Measurements from ENCODE around the gene PDE4B.

PDE4B gene
- 161 to 429 reads per million in 2 donors for total RNA-seq

- no peak for DNase-seq
These were observed at the start of gene PDE4B for GRCh38 chr1:65792669-65793358. PDE4B (plus strand) TSS chr1:65792895.

- DNase-seq, result no peak
These were observed 48.0 kb upstream of the PDE4B start for GRCh38 chr1:65744731-65745130.

- no peak for DNase-seq
These were observed 40.7 kb upstream of the PDE4B start for GRCh38 chr1:65751961-65752360.

- DNase-seq, result no peak
These were observed 36.1 kb upstream of the PDE4B start for GRCh38 chr1:65756616-65757015.

GRCh38 chr1:65757531-65757930 lies 35.2 kb upstream of the PDE4B start:
- no peak for DNase-seq

- no peak for DNase-seq
These were observed 34.6 kb upstream of the PDE4B start for GRCh38 chr1:65758128-65758527.

GRCh38 chr1:65759516-65759915 lies 33.2 kb upstream of the PDE4B start:
- DNase-seq, result no peak

- DNase-seq, result no peak
These were observed 30.4 kb upstream of the PDE4B start for GRCh38 chr1:65762081-65762862.

GRCh38 chr1:65764052-65764451 lies 28.6 kb upstream of the PDE4B start:
- DNase-seq, result no peak

GRCh38 chr1:65765631-65766030 lies 27.1 kb upstream of the PDE4B start:
- DNase-seq, result no peak

- DNase-seq, result no peak
These were observed 23.1 kb upstream of the PDE4B start for GRCh38 chr1:65769636-65770035.

GRCh38 chr1:65772607-65773006 lies 20.1 kb upstream of the PDE4B start:
- DNase-seq, result peak in 1 of 5 experiments; percentile 51

GRCh38 chr1:65773391-65774123 lies 19.1 kb upstream of the PDE4B start:
- DNase-seq, result no peak

GRCh38 chr1:65788762-65789161 lies 3.9 kb upstream of the PDE4B start:
- DNase-seq, result no peak

GRCh38 chr1:65791396-65791795 lies 1.3 kb upstream of the PDE4B start:
- DNase-seq, result no peak

- no peak for DNase-seq
These were observed 660 bp upstream of the PDE4B start for GRCh38 chr1:65791801-65792668.

GRCh38 chr1:65793359-65793732 lies 651 bp downstream of the PDE4B start:
- no peak for DNase-seq

- no peak for DNase-seq
These were observed 2.6 kb downstream of the PDE4B start for GRCh38 chr1:65795311-65795710.

- DNase-seq, result no peak
These were observed 6.9 kb downstream of the PDE4B start for GRCh38 chr1:65799601-65800000.

- DNase-seq, result no peak
These were observed 11.9 kb downstream of the PDE4B start for GRCh38 chr1:65804584-65804983.

- peak in 2 of 5 experiments; percentile 28 to 94 for DNase-seq
These were observed 19.4 kb downstream of the PDE4B start for GRCh38 chr1:65812065-65812464.

- DNase-seq, result peak in 1 of 5 experiments; percentile 8
These were observed 21.3 kb downstream of the PDE4B start for GRCh38 chr1:65813956-65814355.

GRCh38 chr1:65814752-65815151 lies 22.1 kb downstream of the PDE4B start:
- no peak for DNase-seq

Data from T-helper 2 cell (primary cell).